T-helper 2 cell treated with Interferon-gamma antibody and Interleukin-4, amounts not matched to agents 100 ng/mL and 5 ng/mL, for 36 hours (primary cell): Measurements from ENCODE around the gene BCAT1. TPM values are rescaled to one million over a fixed set of nuclear protein-coding genes. Genes with fewer than 3 reads are reported as not detected.
"Not testable (repeated sequence)": the region's sequence is repeated elsewhere in the genome, so short reads cannot be mapped to it uniquely, and the experiment has no call there.

Source experiments
- intact Hi-C: fragments of 100-400 bp; cut with micrococcal nuclease; formaldehyde crosslinking; loops from one replicate; pipeline ENCODE4 v1.15.1; 2023
- total RNA-seq: library from RNA; stranded (reverse); gene quantifications from 2 replicates; pipeline ENCODE4 v1.2.3, GENCODE V29; 2022

Gene BCAT1
- total RNA-seq, 1 donor from 2014 or later, result 10.9 TPM

DNA sequence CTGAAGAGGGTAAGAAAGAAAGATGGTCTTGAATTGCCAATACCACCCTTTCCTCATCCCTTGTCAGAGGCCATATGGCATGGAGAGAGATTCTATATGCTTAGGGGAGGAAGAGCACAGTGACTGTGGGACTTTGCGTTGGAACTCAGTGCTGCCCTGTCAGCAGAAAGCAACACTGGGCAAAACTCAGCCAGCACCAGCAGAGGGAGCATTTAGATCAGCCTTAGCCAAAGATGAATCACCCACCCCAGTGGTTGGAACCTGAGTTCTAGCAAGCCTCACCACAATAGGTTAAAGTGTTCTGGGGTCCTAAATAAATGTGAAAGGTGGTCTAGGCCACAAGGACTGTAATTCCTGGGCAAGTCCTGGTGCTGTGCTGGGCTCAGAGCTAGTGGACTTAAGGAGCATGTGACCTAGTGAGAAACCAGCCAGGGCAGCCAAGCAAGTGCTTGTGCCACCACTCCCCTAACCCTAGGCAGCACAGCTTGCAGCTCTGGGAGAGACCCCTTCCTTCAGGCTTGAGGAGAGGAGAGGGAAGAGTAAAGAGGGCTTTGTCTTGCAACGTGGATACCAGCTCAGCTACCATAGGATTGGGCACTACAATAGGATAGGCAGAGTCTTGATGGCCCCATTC, 11.4 kb upstream of the BCAT1 start:
- intact Hi-C loops, result no loop called here

DNA sequence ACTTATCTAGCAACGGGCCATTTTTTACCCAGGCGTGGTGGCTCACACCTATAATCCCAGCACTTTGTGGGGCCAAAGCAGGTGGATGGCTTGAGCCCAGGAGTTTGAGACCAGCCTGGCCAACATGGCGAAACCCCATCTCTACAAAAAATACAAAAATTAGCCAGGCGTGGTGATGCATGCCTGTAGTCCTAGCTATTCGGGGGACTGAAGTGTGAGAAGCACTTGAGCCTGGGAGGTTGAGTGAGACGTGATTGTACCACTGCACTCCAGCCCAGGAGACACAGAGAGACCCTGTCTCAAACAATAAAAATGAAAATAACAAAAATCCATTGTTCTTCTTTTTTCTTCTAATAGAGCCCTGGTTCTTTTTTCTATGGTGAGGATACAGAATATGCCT, 7.5 kb upstream of the BCAT1 start:
- intact Hi-C loops, result not testable (repeated sequence)

DNA sequence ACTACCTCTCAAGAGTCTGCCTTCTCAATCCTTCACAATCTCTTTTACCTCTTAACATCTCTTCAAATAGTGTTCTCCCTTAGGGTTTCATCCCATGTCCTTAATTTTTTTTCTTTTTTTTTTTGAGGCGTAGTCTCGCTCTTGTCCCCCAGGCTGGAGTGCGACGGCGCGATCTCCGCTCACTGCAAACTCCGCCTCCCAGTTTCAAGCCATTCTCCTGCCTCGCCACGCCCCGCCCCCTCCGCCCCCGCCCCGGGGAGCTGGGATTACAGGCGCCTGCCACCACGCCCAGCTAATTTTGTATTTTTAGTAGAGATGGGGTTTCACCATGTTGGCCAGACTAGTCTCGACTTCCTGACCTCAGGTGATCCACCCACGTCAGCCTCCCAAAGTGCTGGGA, 7.0 kb upstream of the BCAT1 start:
- intact Hi-C loops, result no loop called here

DNA sequence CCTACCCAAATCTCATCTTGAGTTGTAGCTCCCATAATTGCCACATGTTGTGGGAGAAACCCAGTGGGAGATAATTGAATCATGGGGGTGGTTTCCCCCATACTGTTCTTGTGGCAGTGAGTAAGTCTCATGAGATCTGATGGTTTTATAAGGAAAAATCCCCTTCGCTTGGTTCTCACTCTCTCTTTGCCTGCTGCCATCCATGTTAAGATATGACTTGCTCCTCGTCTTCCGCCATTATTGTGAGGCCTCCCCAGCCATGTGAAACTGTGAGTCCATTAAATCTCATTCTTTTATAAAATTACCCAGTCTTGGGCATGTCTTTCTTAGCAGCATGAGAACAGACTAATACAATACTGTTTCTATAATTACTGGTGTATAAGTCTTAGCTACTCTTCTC, 6.5 kb upstream of the BCAT1 start:
- intact Hi-C loops, result no loop called here

DNA sequence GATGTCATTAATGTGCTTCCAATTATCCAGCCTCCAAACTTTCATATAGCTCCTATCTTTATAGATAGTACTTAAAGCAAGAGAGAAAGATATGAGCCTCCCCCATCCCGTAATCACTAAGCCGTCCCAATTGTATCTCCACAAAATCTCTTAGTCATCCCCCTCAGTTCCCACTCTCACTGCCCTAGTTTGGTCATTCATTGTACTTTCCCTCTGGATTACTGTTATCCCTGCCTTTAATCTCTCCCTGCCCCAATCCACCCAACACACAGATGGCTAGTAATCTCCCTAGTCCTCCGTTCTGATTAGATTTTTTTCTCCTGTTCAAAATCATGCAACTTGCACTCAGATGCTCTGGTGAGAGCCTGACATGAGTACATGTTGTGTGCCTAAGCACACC, 5.4 kb upstream of the BCAT1 start:
- intact Hi-C loops, result no loop called here

DNA sequence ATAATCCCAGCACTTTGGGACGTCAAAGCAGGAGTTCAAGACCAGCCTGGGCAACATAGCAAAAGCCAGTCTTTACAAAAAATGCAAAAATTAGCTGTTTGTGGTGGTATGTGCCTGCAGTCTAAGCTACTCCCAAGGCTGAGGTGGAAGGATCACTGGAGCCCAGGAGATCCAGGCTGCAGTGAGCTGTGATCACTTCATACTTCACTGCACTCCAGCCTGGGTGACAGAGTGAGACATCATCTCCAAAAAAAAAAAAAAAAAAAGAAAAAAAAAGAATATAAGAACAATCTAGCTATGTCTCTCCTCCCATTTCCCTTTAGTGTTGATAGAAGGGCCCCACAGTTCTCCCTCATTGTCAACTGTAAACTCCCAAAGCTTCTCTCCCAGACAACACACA, 3.5 kb upstream of the BCAT1 start:
- intact Hi-C loops, result no loop called here

DNA sequence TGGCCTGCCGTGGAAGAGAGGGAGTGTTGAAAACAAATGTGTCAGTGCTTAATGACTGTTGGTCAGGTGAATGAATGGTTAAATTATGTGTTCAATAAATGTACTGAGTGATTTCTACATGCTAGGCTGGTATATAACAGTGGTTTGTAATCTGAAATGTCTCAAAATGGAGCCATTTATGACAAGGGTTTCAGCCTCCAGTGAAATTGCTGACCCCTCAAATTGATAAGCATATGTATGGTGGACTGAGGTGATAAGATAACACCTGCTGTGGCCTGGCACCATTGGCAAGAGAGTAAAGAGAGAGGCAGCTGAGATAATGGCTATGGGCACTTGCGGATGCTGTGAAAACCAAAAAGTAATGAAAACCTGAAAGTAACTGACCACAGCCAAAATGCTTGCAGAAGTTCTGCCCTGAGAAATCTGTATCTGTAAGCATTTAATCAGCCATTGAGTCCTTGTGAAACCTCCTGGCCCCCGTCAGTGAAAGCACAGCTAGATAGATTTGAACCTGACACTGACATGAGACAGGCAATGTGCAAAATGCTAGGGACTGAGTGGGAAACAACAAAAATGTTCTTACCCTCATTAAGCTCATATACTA, 1.4 kb upstream of the BCAT1 start:
- intact Hi-C loops, result no loop called here

DNA sequence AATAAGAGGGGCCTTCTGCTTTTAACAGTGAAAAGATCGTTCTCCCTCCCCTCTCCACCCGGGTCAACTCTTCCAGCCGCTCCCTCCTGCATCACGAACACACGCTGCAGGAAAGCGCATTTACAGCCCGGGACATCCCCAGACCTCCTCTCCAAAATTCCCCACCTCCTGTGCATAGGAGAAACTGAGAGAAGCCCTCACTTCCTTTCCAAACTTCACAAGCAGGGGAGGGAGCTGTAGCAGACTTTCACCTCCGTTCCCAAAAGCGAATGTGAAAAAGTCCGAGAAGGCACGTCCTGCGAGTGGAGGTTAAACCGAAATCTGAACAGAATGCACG, 513 bp downstream of the BCAT1 start:
- intact Hi-C loops, result loop anchor here (2.0 to 5.0 kb wide), 2 partner anchors 102 to 111 kb away; no protein-coding TSS in a partner anchor

DNA sequence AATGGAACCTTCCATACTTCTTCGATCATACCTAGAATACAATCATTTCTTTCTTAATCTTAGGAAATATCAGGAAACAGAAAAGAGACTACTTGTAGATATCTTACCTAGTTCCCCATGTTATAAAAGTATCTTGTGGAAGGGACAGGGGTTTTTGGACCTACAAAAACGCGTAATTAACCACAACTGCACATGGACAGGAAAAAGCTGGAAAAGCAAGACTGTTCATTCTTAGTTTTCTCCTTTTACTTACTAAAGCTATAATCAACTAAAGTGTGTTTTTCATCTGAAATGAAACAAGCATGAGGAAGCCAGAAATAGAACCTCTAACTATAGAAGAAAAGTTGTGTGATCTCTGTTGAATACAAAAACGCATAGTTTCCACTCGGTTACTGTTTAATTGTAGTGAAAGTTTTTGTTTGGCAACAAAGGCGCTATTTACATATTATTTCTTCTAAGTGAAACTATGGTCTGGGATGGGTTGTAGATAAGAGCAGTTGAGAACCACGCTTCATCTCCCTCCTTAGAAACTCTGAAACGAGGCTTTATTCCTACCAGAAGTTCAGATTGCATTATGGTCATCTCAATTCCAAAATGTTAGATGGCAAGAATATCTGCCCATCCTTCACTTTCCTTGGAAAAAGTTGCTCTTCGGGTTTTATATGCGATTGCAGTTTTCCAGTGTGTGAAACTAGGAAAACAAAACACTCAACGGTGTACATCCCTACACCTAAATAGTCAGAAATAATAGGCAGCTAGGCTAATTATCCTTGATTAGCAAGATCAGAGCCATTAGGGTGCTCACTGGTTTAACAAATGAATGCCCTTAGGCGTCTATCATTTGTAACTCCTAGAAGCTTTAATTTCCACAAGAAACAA, 1.1 kb downstream of the BCAT1 start:
- intact Hi-C loops, result loop anchor here (1.0 to 5.0 kb wide), 3 partner anchors 44 to 110 kb away; no protein-coding TSS in a partner anchor

DNA sequence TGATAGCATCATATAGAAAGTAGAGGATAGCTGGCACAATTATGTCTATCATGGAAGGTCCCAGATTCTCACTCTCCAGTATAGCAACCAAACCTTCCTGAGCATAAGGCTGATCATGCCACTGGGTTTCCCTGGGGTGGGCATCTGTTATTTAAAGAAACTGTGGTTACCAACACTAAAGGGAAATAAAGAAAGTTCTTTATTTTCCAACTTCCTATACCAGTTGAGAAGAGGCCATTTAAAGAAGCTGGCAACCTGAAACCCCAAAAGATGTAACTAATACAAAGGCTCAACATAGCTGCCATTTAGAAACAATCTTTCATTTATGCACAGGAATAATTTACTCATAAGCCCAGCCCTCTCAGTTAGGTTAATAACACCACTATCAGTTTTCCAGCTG, 3.1 kb downstream of the BCAT1 start:
- intact Hi-C loops, result loop anchor here (5.0 kb wide), 1 partner anchor 109 kb away; no protein-coding TSS in a partner anchor

DNA sequence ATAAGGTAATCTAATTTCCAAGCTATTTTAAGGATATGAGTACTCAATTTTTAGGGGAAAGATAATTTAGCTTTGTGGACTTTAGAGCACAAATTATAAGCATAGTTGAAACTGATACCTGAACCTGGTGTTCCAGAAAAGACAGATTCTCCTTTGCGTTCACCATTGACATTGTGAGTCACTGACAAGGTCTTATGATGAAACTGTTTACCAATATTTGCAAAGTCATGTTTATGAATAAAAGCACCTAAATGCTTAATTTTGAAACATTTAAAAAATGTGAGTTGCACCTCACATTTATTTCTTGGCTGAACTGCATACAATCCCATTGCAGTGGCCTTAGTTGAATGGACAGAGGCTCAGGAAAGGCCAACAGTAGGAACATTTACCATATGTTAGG, 3.9 kb downstream of the BCAT1 start:
- intact Hi-C loops, result loop anchor here (5.0 kb wide), 1 partner anchor 108 kb away; no protein-coding TSS in a partner anchor

DNA sequence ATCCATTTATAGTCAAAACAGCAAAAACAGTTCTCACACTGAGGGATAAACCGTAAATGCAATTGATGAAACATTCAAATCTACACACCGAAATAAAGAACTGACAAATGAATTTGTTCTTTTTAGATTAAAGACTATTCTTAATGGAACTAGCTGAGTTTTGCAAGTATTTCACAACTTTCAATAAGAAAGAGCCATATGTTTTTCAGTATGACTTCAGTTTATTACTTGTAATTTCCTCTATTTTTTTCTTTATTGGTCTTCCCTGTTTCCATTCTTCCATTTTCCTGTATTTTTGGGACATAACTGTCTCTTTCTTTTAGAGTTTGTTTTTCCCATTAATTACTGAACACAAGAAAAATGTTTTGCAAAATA, 4.3 kb downstream of the BCAT1 start:
- intact Hi-C loops, result no loop called here

DNA sequence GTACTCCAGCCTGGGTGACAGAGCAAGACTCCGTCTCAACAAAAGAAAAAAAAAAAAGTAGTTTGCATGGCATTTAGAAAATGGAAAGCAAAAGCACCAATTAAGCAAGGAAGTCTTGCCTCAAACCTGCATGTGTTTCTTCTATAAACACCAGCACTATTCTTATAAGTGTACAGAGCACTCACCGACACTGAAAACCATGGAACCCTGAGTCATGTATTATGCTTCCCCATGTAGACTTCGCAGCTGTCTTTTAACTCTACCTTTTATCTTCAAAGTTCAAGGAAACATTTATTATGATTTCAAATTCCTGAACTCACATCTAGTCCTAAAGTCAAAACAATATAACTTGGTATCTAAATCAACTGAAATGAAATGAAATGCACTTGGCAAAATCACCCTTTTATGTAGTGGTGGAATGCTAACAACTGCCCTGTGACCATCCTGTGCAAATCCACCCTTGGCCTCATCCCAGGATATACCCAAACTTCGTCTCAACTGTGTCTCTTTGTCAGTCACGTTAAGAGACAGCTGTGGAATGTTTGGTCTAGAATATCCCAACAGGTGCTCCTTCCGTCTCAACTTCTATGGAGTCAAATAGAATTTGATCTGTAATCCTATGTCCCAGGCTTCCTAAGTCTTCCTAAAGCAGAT, 4.8 kb downstream of the BCAT1 start:
- intact Hi-C loops, result no loop called here

DNA sequence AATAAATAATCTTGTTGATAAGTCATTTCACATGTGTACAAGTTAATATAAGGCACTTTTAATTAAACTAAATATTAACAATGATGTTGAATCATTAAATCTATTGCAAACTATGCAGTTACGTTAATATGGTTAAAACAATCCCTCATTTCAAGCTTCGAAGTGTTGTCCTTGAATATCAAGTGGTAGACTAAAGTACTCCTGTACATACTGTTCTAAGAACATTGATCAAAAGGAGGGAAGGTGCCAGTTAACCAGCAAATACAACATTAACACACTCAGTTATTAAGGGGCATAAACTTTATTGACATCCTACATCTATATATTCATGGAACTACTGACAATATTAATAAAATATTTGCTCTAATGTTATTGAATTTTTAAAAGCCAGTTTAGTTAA, 8.7 kb downstream of the BCAT1 start:
- intact Hi-C loops, result no loop called here

DNA sequence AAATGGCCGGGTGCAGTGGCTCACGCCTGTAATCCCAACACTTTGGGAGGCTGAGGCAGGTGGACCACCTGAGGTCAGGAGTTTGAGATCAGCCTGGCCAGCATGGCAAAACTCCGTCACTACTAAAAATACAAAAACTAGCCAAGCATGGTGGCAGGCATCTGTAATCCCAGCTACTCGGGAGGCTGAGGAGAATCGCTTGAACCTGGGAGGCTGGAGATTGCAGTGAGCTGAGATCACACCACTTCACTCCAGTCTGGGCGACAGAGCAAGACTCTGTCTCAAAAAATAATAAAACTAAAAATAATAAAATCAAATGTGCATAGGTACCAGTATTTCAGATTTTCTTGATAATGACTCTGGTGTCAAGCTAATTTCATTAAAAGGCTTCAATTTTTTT, 9.3 kb downstream of the BCAT1 start:
- intact Hi-C loops, result not testable (repeated sequence)

DNA sequence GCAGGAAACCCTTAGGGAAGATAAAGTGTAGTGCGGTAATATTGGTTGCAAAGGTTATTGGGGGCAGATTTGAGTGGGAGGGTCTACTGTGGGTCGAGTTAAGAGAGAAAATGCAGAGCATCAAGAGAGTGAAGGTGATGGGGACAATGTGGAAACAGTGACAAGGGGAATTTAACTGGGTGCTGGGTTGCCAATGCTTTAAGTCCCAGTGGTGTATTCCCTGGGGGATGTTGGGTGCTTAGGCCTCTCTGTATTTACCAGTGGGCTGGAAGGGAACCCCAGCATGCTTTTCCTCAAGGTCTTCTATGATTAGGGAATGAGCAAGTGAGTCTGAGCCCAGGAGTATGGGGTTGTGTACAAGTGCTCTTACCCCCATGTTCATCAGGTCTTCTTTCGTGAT, 10.6 kb downstream of the BCAT1 start:
- intact Hi-C loops, result no loop called here

DNA sequence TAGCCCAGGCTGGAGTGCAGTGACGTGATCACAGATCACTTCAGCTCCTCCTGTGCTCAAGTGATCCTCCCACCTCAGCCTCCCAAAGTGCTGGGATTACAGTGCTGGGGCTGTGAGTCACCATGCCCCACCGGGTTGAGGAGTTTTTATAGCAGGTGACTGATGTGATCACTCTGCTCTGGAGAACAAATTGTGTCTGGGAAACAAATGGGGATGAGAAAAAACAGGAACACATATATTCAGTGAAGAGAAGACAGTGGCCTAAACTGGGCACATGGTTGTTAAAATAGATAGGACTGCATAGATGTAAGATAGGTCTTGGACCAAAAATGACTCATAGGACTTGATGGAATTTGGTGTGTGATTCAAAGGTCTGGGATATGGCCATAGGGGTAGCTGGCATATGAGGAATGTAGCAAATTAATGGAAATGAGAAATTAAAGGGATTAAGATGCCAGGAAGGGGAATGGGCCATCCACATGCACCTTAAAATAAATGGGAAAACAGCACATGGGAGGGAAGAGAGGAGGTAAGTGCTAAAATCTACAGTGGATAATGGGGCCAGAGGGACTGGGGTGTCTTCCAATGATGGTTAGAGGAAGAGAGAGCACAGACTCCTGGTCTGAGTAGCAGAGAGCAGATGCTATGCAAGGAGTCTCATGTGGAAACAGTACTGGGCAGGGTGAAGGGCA, 11.2 kb downstream of the BCAT1 start:
- intact Hi-C loops, result no loop called here

DNA sequence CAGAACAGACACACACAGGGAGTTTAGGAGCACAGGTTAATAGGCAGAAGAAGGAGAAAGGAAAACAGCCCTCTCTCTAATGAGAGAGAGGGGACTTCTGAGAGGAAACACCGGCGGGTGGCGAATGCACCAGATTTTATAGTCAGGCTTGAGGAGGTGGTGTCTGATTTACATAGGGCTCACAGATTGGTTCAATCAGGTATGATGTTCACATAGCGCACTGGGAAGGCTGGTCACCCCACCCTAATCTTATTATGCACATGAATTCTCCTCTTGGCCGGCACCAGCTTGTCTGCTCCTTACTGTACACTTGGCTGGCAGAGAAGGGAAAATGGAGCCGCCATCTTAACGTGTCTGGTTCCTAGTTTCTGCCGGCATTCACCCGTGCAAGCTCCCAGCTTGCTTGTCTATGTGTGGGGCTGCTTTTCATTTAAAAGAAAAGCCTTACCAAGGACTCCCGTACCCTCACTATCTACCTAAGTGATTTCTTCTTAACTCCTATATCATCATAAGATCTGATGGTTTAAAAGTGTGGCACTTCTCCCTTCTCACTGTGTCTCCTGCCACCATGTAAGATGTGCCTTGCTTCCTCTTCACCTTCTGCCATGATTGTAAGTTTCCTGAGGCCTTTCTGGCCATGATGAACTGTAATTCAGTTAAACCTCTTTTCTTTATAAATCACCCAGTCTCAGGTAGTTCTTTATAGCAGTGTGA, 15.1 kb downstream of the BCAT1 start:
- intact Hi-C loops, result no loop called here

DNA sequence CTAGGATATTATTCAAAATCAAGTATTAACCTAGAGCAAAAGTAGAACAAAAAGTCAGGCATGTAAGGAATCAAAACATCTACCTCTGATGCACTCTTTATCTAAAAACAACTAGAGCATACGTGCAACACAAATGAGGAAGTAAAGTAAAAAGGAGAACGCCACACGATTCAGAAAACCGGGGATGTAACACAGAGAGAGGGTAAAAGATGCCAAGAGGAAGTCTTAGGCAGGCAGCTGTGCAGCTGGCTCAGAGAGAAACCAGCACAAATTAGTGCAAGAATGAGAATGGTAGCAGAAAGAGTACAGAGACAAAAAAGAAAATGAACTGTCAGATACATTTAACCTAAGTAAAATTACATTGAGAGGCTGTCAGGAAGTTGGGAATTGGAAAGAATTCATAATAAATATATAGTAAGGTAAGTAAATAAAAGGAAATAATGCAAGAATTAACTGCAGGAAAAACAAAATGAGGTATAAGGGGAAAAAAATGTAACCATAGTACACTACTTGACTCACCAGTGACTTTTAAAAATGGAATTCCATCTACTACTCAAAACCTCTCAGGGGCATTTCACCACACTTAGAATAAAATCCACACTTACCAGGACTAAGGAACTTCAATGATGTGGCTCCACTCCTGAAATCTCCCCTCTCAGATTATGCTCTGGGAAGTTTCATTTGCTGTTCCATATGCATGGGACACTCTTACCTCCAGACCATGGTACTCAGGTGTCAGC, 17.1 kb downstream of the BCAT1 start:
- intact Hi-C loops, result no loop called here

DNA sequence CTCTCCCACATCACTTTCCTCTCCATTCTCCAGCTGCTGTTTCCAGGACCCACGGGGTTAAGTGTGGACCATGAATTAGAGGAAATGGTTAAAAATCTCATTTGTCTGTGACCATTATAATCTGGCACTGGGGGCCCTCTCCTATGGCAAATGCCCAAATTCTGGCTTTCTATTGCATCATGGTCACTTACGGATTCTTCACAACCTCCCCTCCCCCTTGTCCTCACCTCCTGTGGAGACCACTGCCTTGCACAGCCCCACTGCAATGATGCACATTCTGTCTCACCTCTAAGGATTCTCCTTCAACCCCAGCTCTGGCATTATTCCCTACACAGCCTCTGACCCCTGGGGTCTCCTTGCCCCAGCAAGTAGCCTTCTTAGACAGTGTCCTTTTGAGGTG, 18.9 kb downstream of the BCAT1 start:
- intact Hi-C loops, result no loop called here
